ENCODE data around the gene STIMATE. TPM values are rescaled to one million over a fixed set of nuclear protein-coding genes. Genes with fewer than 3 reads are reported as not detected.

Gene STIMATE
- total and polyA plus RNA-seq, 2 experiments from 2014 or later: 11.2 to 23.6 TPM

- no peak for TF ChIP-seq CTCF (conservative IDR thresholded peaks at IDR 0.05; ENCODE audit: low read depth in 2 of 2)
- TF ChIP-seq STAT1 (IDR thresholded peaks at IDR 0.05; ENCODE audit: unreplicated experiment): no peak
- no peak for TF ChIP-seq ETS1 (IDR thresholded peaks at IDR 0.05)
- no peak for TF ChIP-seq REST (IDR thresholded peaks at IDR 0.05; ENCODE audit: unreplicated experiment)
- TF ChIP-seq ZNF114 (CRISPR knock-in tag; IDR thresholded peaks at IDR 0.05): no peak
- no peak for TF ChIP-seq JUNB (IDR thresholded peaks at IDR 0.05; ENCODE audit: unreplicated experiment)
- TF ChIP-seq EZH2phosphoT487 (IDR thresholded peaks at IDR 0.05; ENCODE audit: unreplicated experiment): no peak
These were observed 77.4 kb downstream of the STIMATE start (continued) for GRCh38 chr3:52819936-52820335.

- no peaks in the 10 kb centered on the region for H3K27me3 ChIP-seq (ENCODE audit: insufficient read depth)
- H3K4me1 ChIP-seq (ENCODE audit: insufficient read depth): peaks cover 7% of the 10 kb centered on the region; the same call in 1 of the 2 replicates
- Mint-ChIP-seq H3K27me3 (ENCODE audit: insufficient read depth, low read depth, poor library complexity) (peaks cover 21% of the 10 kb centered on the region), H3K36me3 (ENCODE audit: low read depth) (no peaks in the 10 kb centered on the region), H3K27ac (no peak overlapping the region), H3K9me3 (no peaks in the 10 kb centered on the region; the same call in 1 of the 3 replicates), H3K4me1 (peaks cover 18% of the 10 kb centered on the region), H3K4me3 (no peak overlapping the region)
- H2AFZ ChIP-seq: no peak overlapping the region
- ATAC-seq: no peak
- no peaks in the 10 kb centered on the region for H4K20me1 ChIP-seq (replicated peaks; ENCODE audit: insufficient read depth)
- no peak overlapping the region for H3K27ac ChIP-seq (ENCODE audit: low read depth)
- no peaks in the 10 kb centered on the region for H3F3A ChIP-seq (replicated peaks; ENCODE audit: low read depth)
- no peak for DNase-seq (ENCODE audit: low spot score)
- H3K4me3 ChIP-seq: no peak overlapping the region
- H3K79me2 ChIP-seq (replicated peaks; ENCODE audit: insufficient read depth): no peaks in the 10 kb centered on the region
- H3K4me2 ChIP-seq: no peak overlapping the region
- no peaks in the 10 kb centered on the region for H3K36me3 ChIP-seq (ENCODE audit: insufficient read depth)
- no peaks in the 10 kb centered on the region for H3K9me2 ChIP-seq (ENCODE audit: insufficient read depth)
- TF ChIP-seq NANOG (IDR thresholded peaks at IDR 0.05; ENCODE audit: borderline replicate concordance): no peak
- TF ChIP-seq STAT1 (IDR thresholded peaks at IDR 0.05; ENCODE audit: unreplicated experiment): no peak
- TF ChIP-seq ETS1 (IDR thresholded peaks at IDR 0.05): no peak
- TF ChIP-seq CREB1 (CRISPR knock-in tag; IDR thresholded peaks at IDR 0.05; ENCODE audit: low read depth): no peak
- no peak for TF ChIP-seq REST (IDR thresholded peaks at IDR 0.05; ENCODE audit: unreplicated experiment)
- TF ChIP-seq ZNF114 (CRISPR knock-in tag; IDR thresholded peaks at IDR 0.05): no peak
- TF ChIP-seq POLR2AphosphoS5 (IDR thresholded peaks at IDR 0.05; ENCODE audit: low read depth): no peak
These were observed 79.5 kb downstream of the STIMATE start for GRCh38 chr3:52817860-52818259.

All from GM23338 (cell line).